Activated gamma-delta T cell treated with anti-CD3 and anti-CD28 coated beads, Interleukin-2, amount 50 U/mL, for 16 hours (primary cell): ENCODE measurements around the gene FBRS.
A peak's percentile ranks its signal among the peaks of the same experiment; 100 is the strongest.

ENCODE experiments used
- DNase-seq: peaks from one replicate; pipeline ENCODE4 v3.0.0-alpha.2; 2020; ENCODE audit warnings: low read depth

Gene FBRS

DNA sequence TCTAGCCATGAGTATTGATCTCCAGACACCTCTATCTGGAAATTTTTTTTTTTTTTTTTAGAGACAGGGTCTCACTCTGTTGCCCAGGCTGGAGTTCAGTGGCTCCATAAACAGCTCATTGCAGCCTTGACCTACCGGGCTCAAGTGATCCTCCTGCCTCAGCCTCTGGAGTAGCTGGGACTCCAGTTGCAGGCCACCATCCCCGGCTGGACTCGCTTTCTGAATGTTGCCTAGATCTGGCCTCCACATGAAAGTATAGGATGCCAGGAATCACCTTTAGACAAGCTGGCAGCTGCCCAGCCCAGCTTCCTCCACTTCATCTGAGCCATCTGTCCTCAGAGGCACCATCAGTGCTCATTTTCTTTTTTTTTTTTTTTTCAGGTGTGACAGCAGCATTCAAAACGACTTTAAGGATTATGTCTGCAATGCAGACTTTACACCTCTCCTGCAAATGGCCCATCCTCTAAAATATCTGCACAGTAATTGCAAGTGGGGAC lies 13.8 kb upstream of the FBRS start:
- no peak for DNase-seq

DNA sequence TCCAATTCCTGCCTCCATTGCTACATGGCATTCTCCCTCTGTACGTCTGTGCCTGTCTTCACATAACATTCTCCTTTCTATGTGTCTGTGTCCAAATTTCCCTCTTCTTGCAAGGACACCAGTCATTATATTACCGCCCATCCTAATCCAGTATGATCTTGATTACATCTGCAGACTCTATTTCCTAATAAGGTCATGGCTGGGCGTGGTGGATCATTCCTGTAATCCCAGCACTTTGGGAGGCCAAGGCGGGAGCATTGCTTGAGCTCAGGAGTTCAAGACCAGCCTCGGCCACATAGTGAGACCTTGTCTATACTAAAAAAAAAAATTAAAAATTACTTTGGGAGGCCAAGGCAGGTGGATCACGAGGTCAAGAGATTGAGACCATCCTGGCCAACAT lies 12.5 kb upstream of the FBRS start:
- no peak for DNase-seq

DNA sequence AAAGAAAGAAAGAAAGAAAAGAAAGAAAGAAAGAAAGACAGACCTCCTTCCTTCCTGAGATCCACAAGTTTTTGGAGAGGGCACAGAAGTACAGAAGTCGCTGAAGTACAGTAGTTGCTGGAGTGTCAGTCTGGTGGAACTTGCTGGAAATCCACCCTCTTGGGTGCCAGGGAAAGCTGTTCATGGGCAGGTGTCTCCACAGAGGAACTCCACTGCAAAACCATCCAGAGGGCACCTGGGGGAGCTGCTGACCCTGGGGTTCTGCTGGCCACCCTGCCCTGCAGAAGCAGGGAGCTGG lies 11.0 kb upstream of the FBRS start:
- no peak for DNase-seq

DNA sequence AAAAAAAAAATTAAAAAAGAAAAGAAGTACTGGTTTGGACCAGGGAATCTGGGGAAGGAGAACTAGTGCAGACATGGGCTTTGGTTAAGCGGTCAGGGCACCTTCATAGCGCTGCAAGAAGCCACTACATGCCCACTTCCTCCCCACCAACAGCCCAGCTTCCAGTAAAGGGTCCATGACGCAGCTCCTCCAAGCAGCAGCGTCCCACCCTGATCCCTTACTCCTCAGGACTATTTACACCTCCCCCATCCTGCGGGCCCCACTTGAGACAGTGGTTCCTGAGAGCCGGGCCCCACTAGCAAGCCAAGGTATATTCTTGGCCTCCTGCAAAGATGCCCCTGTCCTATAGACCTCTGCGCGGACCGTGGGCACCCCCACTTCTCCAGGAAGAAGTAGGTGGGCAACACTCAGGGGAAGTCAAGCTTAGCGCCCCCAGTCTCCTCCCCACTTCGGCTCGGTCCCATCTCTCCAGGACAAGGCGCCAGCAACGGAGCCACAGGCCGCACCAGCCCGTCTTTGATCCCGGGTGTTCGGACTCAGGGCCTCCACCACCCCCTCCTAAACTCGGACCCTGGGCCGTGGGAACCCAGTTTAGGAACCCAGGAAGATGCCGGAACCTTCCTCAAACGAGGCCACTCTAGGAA lies 8.4 kb upstream of the FBRS start:
- peak; percentile 12 for DNase-seq

DNA sequence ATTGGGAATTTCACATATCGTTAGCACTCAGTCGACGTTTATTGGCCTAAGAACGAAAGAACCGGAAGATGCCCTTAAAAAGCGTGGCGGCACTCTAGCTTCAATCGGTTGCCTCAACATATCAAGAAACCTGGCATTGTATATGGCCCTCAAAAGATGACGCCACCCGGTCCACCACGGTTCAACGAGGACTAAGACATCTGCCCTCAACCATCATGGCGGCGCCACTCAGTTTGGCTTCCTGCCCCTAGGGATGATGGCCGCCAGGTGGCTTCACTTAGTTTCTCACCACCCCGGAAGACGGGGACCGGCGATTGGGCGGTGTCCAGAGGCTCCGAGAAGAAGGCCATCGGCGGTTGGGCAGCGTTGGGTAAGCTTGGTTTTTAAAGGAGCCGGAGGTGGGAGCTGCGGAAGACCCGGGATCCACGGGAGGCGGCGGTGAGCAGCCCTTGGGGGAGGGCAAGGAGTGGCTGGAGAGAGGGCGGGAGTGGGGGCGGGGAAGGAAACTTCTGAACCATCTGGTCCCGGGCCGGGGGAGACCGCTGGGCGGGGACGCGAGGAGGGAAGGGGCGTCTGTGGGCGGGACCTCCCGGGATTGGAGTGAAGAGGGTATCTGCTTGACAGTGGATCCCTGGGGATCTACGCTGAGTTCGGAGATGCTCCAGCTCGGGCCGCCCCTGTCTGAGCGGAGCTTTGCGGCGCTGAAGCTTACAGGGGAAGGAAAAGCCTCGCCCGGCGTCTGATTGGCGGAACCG lies 7.7 kb upstream of the FBRS start, which contains the start of gene PRR14:
Gene PRR14 (plus strand): TSS at position 592 of the 755 bp plus-strand sequence. CDS start 686 bp downstream, outside the sequence.
- peak; percentile 97 for DNase-seq

DNA sequence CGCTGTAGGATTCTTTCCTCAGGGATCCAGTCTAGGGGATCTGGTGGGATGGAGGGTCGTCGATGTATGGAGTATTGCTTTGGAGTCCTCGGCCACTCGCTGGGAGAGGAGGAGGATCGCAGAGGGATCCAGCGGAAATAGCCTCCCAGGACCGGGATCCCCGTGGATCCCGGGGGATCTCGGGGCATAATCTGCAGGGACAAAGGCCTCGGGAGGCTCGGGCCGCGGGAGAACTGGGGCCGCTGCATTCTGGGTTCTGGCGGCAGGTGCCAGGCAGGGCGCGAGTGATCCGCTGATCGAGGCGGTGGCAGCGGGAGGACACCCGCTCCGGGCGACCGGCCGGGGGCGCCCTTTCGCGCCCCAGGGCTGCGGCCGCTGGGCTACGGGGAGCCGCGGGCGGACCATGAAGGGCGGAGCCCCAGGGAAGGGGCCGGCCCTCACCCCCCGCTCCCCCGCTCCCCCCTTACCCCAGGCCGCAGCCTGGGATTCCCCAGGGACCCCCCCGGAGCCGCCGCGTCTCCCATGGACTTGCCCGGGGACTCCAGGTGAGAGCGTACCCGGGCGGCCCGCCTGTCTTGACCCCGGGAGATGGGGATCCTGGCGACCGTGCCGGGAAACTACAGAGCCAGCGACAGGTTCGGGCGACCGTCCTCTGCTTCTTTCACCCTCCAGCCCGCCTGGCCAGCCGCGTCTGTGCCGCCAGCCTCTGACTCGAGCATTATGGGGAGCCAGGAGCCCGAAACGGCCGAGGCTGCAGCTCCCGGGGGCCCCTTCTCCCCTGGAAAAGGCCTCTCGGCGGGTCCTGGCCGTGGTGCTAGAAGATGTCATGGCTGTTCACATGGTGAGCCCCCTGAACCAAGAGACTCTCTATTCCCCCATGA lies 6.9 kb upstream of the FBRS start:
- peak; percentile 63 for DNase-seq

GRCh38 chr16:30652005-30652296 lies 6.3 kb upstream of the FBRS start:
- DNase-seq: no peak

- DNase-seq: no peak
These were observed 5.5 kb upstream of the FBRS start for GRCh38 chr16:30652718-30653117.

DNA sequence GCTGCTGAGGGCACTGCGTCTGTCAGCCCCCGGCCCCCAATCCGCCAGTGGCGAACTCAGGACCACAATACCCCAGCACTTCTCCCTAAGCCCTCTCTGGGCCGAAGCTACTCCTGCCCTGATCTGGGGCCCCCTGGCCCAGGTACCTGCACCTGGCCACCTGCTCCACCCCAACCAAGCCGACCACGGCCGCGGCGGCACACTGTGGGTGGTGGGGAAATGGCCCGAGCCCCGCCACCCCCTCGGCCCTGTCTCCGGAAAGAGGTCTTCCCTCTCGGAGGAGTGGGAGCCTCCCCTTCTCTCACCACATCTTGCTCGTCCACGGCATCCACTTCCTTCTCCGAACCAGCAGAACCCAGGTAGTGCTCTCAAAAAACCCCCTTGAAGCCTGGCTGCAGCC lies 3.4 kb upstream of the FBRS start:
- no peak for DNase-seq

DNA sequence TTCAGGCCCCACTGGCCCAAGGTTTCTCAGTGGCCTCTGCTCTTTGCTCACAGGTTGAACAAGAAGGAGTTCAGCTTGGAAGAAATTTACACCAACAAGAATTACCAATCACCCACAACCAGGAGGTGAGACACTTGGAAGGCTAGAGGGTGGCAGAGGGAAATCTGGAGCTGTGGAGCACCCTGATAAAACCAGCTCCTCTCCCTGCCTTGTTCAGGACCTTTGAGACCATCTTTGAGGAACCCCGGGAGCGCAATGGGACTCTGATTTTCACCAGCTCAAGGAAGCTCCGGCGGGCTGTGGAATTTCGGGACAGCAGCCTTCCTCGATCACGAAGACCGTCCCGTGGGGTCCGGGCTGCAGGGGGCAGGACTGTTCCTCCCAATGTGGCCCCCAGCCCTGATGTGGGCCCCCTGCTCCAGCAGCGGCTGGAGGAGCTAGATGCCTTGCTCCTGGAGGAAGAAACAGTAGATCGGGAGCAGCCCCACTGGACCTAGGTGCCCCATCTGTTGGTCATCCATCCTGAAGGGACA lies 2.4 kb upstream of the FBRS start:
- DNase-seq: no peak

GRCh38 chr16:30656388-30656787 lies 1.8 kb upstream of the FBRS start:
- DNase-seq: no peak

- no peak for DNase-seq
These were observed 1.0 kb upstream of the FBRS start for GRCh38 chr16:30656974-30657865.

DNA sequence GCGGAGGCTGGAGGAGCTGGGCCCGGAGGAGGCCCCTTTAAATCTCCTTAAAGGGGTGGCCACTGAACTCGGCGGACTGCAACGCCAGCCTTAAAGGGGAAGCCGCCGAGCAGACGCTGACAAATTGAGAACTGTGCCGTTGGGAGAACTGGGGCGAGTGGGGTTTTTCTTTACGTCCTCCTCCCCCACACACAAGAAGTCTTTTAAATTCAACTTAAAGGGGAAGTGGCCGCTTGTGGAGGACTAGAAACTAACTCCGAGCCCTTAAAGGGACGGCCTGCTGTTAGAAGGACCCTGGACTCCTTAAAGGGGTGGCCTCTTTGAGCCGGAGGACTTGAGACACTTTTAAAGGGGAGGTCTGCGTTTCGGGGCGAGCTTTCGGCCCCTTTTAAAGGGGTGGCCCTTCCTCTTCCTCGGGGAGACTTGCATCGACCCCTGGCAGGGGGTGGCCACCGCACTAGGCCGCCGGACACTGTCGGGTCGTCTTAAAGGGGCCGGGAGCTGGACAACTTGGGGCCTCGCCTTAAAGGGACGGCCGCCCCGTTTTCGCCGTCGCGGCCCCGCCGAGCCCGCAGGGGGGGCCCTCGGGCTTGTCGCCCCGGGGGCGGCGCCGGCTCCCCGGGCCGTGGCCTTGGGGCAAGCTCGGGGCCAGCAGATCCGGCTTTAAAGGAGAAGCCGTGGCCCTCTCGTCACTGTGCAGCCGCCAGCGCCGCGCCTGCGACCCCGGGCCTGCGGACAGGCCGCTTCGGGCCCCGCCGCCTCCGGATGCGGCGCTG lies 688 bp downstream of the FBRS start:
- peak; percentile 93 for DNase-seq

GRCh38 chr16:30659507-30660423 lies 1.5 kb downstream of the FBRS start:
- peak; percentile 43 for DNase-seq

GRCh38 chr16:30660424-30661261 lies 2.4 kb downstream of the FBRS start:
- peak; percentile 80 for DNase-seq

DNA sequence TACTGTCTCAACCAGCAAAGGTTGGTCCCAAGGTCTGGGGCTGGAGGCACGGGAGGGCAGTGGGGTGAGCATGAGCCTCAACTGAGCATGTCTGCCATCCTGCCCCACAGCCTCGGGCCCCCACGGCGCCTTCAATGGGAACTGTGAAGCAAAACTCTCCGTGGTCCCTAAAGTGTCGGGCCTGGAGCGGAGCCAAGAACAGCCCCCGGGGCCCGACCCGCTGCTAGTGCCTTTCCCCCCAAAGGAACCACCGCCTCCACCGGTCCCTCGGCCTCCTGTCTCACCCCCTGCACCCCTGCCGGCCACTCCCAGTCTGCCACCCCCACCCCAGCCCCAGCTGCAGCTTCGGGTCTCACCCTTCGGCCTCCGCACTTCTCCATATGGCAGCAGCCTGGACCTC lies 4.2 kb downstream of the FBRS start:
- no peak for DNase-seq

GRCh38 chr16:30663038-30663437 lies 4.8 kb downstream of the FBRS start:
- DNase-seq: no peak

GRCh38 chr16:30663820-30664219 lies 5.6 kb downstream of the FBRS start:
- DNase-seq: no peak

DNA sequence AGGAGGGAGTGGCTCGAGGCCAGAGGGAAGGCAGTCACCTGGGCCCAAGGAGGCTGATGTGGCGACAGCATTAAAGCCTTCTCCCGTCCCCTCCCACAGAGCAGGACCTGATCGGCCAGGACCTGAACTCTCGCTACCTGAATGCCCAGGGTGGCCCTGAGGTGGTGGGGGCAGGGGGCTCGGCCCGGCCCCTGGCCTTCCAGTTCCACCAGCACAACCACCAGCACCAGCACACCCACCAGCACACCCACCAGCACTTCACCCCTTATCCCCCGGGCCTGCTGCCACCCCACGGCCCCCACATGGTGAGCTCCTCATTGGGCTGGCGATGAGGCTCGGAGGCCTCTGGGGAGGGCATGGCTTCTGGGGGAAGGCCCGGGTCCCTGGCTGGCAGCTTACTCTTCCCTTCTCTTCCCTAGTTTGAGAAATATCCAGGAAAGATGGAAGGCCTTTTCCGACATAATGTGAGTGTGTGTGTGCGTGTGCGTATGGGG lies 6.4 kb downstream of the FBRS start:
- DNase-seq: no peak
